ENCODE data around the gene C11orf21. TPM values are rescaled to one million over a fixed set of nuclear protein-coding genes. Genes with fewer than 3 reads are reported as not detected.

Gene C11orf21
- total RNA-seq, 2 donors from 2014 or later, result 0.11 to 0.52 TPM

DNA sequence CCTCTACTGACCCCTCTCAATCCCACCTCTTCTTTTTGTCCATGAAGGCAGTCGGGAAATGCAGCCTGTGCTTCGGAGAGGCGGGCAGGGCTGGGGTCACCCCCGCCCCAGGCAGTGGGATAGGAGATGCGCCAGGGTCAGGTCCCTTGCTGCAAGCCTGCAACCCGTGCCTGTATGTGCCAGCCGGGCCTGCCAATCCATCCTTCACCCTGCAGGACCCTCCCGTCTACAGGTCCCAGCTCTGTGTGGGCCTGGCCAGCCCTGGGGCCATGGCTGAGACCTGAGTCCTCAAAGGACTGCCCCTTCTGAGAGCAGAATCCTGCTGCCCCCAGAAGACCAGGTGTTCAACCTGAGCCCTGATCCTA, 42.3 kb downstream of the C11orf21 start:
- intact Hi-C loops (cut with DNase I), result no loop called here
- H3K4me3 ChIP-seq, result no peak overlapping the region
- H3K27ac ChIP-seq, result no peak overlapping the region
- H3K36me3 ChIP-seq, result no peaks in the 10 kb centered on the region
- peak; percentile 16 for DNase-seq
- H3K4me1 ChIP-seq, result no peaks in the 10 kb centered on the region
- H3K27me3 ChIP-seq, result no peaks in the 10 kb centered on the region
- TF ChIP-seq CTCF (IDR thresholded peaks at IDR 0.05), result no peak
- H3K9me3 ChIP-seq, result no peaks in the 10 kb centered on the region
- no peak overlapping the region for H3K9ac ChIP-seq (ENCODE audit: low read depth in 2 of 2, low read length in 2 of 2)

GRCh38 chr11:2258501-2259465, 42.9 kb downstream of the C11orf21 start:
- Histone ChIP-seq H3K27me3 (no peaks in the 10 kb centered on the region), H3K4me1 (no peaks in the 10 kb centered on the region), H3K27ac (no peak overlapping the region), H3K36me3 (no peaks in the 10 kb centered on the region), H3K4me3 (no peak overlapping the region), H3K9me3 (no peaks in the 10 kb centered on the region), H3K9ac (ENCODE audit: low read depth in 2 of 2, low read length in 2 of 2) (no peak overlapping the region)
- no peak for TF ChIP-seq CTCF (IDR thresholded peaks at IDR 0.05)
- peak; percentile 13 for DNase-seq
- intact Hi-C loops (cut with DNase I), result no loop called here

GRCh38 chr11:2256951-2257700, 44.6 kb downstream of the C11orf21 start:
- Histone ChIP-seq H3K27ac (no peak overlapping the region), H3K4me3 (no peak overlapping the region), H3K4me1 (no peaks in the 10 kb centered on the region), H3K36me3 (no peaks in the 10 kb centered on the region), H3K27me3 (no peaks in the 10 kb centered on the region), H3K9me3 (no peaks in the 10 kb centered on the region), H3K9ac (ENCODE audit: low read depth in 2 of 2, low read length in 2 of 2) (no peak overlapping the region)
- DNase-seq, result peak; percentile 18
- TF ChIP-seq CTCF (IDR thresholded peaks at IDR 0.05), result no peak
- intact Hi-C loops (cut with DNase I), result no loop called here

- H3K36me3 ChIP-seq, result no peaks in the 10 kb centered on the region
- TF ChIP-seq CTCF (IDR thresholded peaks at IDR 0.05), result no peak
- no peaks in the 10 kb centered on the region for H3K27me3 ChIP-seq
- H3K9me3 ChIP-seq, result no peaks in the 10 kb centered on the region
- no peak overlapping the region for H3K4me3 ChIP-seq
- no peak overlapping the region for H3K9ac ChIP-seq (ENCODE audit: low read depth in 2 of 2, low read length in 2 of 2)
- no peaks in the 10 kb centered on the region for H3K4me1 ChIP-seq
- intact Hi-C loops (cut with DNase I), result no loop called here
- no peak for DNase-seq
- H3K27ac ChIP-seq, result no peak overlapping the region
Measured at GRCh38 chr11:2256293-2256913, 45.3 kb downstream of the C11orf21 start.

- H3K27me3 ChIP-seq, result no peaks in the 10 kb centered on the region
- DNase-seq, result no peak
- H3K36me3 ChIP-seq, result no peaks in the 10 kb centered on the region
- TF ChIP-seq CTCF (IDR thresholded peaks at IDR 0.05), result no peak
- no peak overlapping the region for H3K4me3 ChIP-seq
- no peaks in the 10 kb centered on the region for H3K9me3 ChIP-seq
- intact Hi-C loops (cut with DNase I), result no loop called here
- no peak overlapping the region for H3K27ac ChIP-seq
- H3K4me1 ChIP-seq, result no peaks in the 10 kb centered on the region
- no peak overlapping the region for H3K9ac ChIP-seq (ENCODE audit: low read depth in 2 of 2, low read length in 2 of 2)
Measured at GRCh38 chr11:2252018-2252417, 49.7 kb downstream of the C11orf21 start.

Data from colonic mucosa (tissue), 4 donors.